Neural progenitor cell (in vitro differentiated cells): ENCODE measurements around the gene SCLT1. TPM values are rescaled to one million over a fixed set of nuclear protein-coding genes. Genes with fewer than 3 reads are reported as not detected.

Experiments used
- DNase-seq: peaks from one replicate; pipeline ENCODE4 v3.0.0-alpha.2; 2016; ENCODE audit warnings: low spot score
- H2AFZ ChIP-seq: fragments of 200-600 bp; sonication (generic); replicated peaks from 2 replicates; pipeline ENCODE4 v1.6.1; 2016; ENCODE audit warnings: antibody characterized with exemption
- H3F3A ChIP-seq: fragments of 200-600 bp; sonication (generic); 2 replicates; pipeline ENCODE4 v1.6.1; 2016; ENCODE audit warnings: antibody characterized with exemption, low read depth
- H3K27ac ChIP-seq: fragments of 200-600 bp; sonication (generic); 2 replicates; pipeline ENCODE4 v1.5.1; 2016; ENCODE audit warnings: mild to moderate bottlenecking
- H3K27me3 ChIP-seq: fragments of 200-600 bp; sonication (generic); 2 replicates; pipeline ENCODE4 v1.6.1; 2016; ENCODE audit warnings: mild to moderate bottlenecking, moderate library complexity
- H3K36me3 ChIP-seq: fragments of 200-600 bp; sonication (generic); 2 replicates; pipeline ENCODE4 v1.5.1; 2016
- H3K4me1 ChIP-seq: fragments of 200-600 bp; sonication (generic); 2 replicates; pipeline ENCODE4 v1.6.1; 2016; ENCODE audit warnings: mixed run types
- H3K4me2 ChIP-seq: fragments of 200-600 bp; sonication (generic); 2 replicates; pipeline ENCODE4 v1.6.1; 2016
- H3K4me3 ChIP-seq: fragments of 200-600 bp; sonication (generic); 2 replicates; pipeline ENCODE4 v1.5.1; 2016
- H3K79me2 ChIP-seq: fragments of 200-600 bp; sonication (generic); 2 replicates; pipeline ENCODE4 v1.6.1; 2016; ENCODE audit warnings: low read depth
- H3K9ac ChIP-seq: fragments of 200-600 bp; sonication (generic); 2 replicates; pipeline ENCODE4 v1.6.1; 2016
- H3K9me3 ChIP-seq: fragments of 200-600 bp; sonication (generic); 2 replicates; pipeline ENCODE4 v1.5.1; 2016; ENCODE audit warnings: low read depth
- H4K20me1 ChIP-seq: fragments of 200-600 bp; sonication (generic); 2 replicates; pipeline ENCODE4 v1.6.1; 2016; ENCODE audit warnings: low read depth
- H3K27ac Mint-ChIP-seq: 3 replicates; pipeline ENCODE4 v1.8.0; 2021; ENCODE audit warnings: mixed read lengths
- H3K27me3 Mint-ChIP-seq: 2 replicates; pipeline ENCODE4 v1.8.0; 2022; ENCODE audit warnings: low read depth, mild to moderate bottlenecking, inconsistent platforms, moderate library complexity, mixed read lengths; ENCODE audit not compliant: insufficient read depth
- H3K36me3 Mint-ChIP-seq: 3 replicates; pipeline ENCODE4 v1.8.0; 2021; ENCODE audit warnings: mixed read lengths
- H3K4me1 Mint-ChIP-seq: 3 replicates; pipeline ENCODE4 v1.8.0; 2021; ENCODE audit warnings: mixed read lengths
- H3K4me3 Mint-ChIP-seq: 3 replicates; pipeline ENCODE4 v1.8.0; 2021; ENCODE audit warnings: mild to moderate bottlenecking, moderate library complexity, mixed read lengths
- H3K9me3 Mint-ChIP-seq: 3 replicates; pipeline ENCODE4 v1.8.0; 2020; ENCODE audit warnings: mixed read lengths
- EZH2 ChIP-seq: fragments of 200-600 bp; sonication (generic); IDR thresholded peaks from 2 replicates; pipeline ENCODE4 v1.6.1; 2017; ENCODE audit warnings: antibody characterized with exemption, mild to moderate bottlenecking, moderate library complexity
- EZH2phosphoT487 ChIP-seq: fragments of 200-600 bp; sonication (generic); IDR thresholded peaks from 2 replicates; pipeline ENCODE4 v1.6.1; 2017; ENCODE audit warnings: antibody characterized with exemption
- total RNA-seq: library from RNA; depleted of rRNA; stranded (reverse); fragments of >200 nt; gene quantifications from 2 replicates; pipeline ENCODE4 v1.2.3, GENCODE V29; 2015; ENCODE audit warnings: low replicate concordance
- TF ChIP-seq, protein P1 (sequence below): fragments of 200-600 bp; sonication (generic); IDR thresholded peaks from 2 replicates; pipeline ENCODE4 v1.5.1; 2017; ENCODE audit warnings: antibody characterized with exemption, mild to moderate bottlenecking

Gene SCLT1
- total RNA-seq, 1 donor from 2014 or later = 30.0 TPM

DNA sequence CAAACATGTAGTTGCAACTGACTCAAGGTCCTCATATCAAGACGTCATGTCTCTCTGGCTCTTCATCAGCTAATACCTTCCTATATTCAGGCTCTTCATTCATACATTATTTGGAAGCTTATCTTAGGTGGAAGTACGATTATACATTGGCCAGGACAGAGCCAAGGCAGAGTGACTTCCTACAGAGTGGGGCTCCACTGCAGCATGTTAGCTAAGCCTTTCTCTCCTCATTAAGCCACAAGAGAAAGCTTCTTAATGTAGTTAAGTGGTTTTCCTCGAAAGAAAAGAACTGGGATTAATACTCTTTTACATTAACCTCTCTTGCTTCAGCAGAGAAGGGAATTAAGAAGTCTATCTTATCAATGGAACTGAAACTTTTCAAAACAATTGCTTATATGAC, 17.6 kb upstream of the SCLT1 start:
- Mint-ChIP-seq H3K36me3 (no peaks in the 10 kb centered on the region), H3K27me3 (no peaks in the 10 kb centered on the region), H3K4me3 (no peak overlapping the region), H3K4me1 (no peaks in the 10 kb centered on the region), H3K9me3 (no peaks in the 10 kb centered on the region), H3K27ac (no peak overlapping the region)
- Histone ChIP-seq H3K27ac (peak overlapping the region; percentile 56), H3K27me3 (no peaks in the 10 kb centered on the region), H2AFZ (no peak overlapping the region), H3K9me3 (no peaks in the 10 kb centered on the region), H3K4me1 (peaks cover 19% of the 10 kb centered on the region), H3K79me2 (no peaks in the 10 kb centered on the region), H3F3A (peaks cover 14% of the 10 kb centered on the region), H3K9ac (no peak overlapping the region), H3K4me3 (peak overlapping the region; percentile 7), H3K4me2 (peak overlapping the region; percentile 55), H3K36me3 (no peaks in the 10 kb centered on the region), H4K20me1 (no peaks in the 10 kb centered on the region)
- no peak for TF ChIP-seq EZH2phosphoT487
- peak; percentile 64 for DNase-seq

DNA sequence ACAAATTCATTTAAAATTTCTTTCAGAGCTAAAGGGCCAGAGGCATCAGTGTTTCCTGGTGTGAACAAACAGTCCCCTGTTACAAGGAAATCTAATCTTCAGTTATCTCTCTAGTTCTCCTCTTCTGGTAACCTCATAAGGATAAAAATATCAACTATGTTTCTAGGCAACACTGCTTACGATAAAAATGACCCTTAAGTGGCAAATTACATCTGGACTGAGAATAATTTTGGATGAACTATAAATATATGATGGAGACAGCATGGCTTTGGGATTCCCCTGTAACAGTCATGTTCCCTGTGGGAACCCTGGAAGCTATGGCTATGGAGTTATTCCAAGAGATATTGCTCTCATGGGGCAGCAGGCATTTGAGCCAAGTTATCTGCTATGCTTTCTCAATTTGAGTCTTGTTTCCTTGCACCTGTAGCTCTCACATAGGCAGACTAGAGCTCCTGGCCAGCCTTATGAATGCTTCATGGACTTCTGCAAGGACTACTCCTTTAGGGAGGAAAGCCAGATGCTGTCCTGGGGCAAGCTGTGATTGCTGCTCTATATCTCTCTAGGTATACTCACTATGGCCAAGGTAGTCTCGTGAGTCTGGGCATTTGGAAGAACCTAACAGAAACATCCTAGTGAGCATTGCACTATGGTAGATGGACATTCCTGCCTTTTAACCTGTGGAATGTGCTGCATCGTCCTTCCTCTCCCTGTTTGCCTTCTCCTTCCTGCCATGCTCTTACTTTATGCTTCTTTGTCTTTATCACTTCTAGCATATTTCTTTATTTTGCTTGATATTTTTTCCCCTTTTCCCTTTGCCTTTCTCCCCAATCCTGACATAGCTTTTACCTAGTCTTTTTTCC, 16.9 kb upstream of the SCLT1 start:
- Mint-ChIP-seq H3K4me3 (no peak overlapping the region), H3K4me1 (no peaks in the 10 kb centered on the region), H3K27me3 (no peaks in the 10 kb centered on the region), H3K36me3 (no peaks in the 10 kb centered on the region), H3K27ac (no peak overlapping the region), H3K9me3 (no peaks in the 10 kb centered on the region)
- no peak overlapping the region for H3K9ac ChIP-seq
- TF ChIP-seq EZH2 = no peak
- peaks cover 19% of the 10 kb centered on the region for H3K4me1 ChIP-seq
- H3K4me2 ChIP-seq = peak overlapping the region; percentile 55
- no peak overlapping the region for H2AFZ ChIP-seq
- H3K79me2 ChIP-seq = no peaks in the 10 kb centered on the region
- peak overlapping the region; percentile 7 for H3K4me3 ChIP-seq
- no peaks in the 10 kb centered on the region for H3K27me3 ChIP-seq
- H3F3A ChIP-seq = peaks cover 14% of the 10 kb centered on the region
- H4K20me1 ChIP-seq = no peaks in the 10 kb centered on the region
- DNase-seq = no peak
- H3K27ac ChIP-seq = peak overlapping the region; percentile 56
- no peaks in the 10 kb centered on the region for H3K36me3 ChIP-seq
- no peaks in the 10 kb centered on the region for H3K9me3 ChIP-seq

DNA sequence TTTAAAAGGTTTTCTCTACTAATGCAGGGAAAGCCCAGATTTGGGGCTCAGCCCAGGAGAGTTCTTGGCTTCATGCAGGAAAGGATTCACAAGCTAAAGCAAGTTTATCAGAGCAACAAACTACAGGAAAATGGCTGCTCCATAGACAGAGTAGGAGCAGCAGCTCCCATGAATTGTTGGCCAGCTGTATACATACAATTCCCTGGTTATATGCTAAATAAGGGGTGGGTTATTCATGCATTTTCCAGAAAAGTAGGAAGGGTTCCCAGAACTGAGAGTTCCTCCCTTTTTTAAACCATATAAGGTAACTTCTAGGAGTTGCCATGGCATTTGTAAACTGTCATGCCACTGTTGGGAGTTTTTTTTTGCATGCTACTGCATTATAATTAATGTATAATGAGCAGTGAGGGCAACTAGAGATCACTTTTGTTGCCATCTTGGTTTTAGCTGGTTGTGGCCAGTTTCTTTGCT, 5.2 kb upstream of the SCLT1 start:
- H3K36me3 ChIP-seq = no peaks in the 10 kb centered on the region
- no peaks in the 10 kb centered on the region for H3K9me3 ChIP-seq
- H2AFZ ChIP-seq = no peak overlapping the region
- H3K27me3 ChIP-seq = no peaks in the 10 kb centered on the region
- Mint-ChIP-seq H3K4me3 (no peak overlapping the region), H3K27me3 (no peaks in the 10 kb centered on the region), H3K27ac (no peak overlapping the region), H3K9me3 (no peaks in the 10 kb centered on the region), H3K4me1 (peaks cover 14% of the 10 kb centered on the region), H3K36me3 (no peaks in the 10 kb centered on the region)
- TF ChIP-seq EZH2phosphoT487 = no peak
- TF ChIP-seq, protein P1, sequence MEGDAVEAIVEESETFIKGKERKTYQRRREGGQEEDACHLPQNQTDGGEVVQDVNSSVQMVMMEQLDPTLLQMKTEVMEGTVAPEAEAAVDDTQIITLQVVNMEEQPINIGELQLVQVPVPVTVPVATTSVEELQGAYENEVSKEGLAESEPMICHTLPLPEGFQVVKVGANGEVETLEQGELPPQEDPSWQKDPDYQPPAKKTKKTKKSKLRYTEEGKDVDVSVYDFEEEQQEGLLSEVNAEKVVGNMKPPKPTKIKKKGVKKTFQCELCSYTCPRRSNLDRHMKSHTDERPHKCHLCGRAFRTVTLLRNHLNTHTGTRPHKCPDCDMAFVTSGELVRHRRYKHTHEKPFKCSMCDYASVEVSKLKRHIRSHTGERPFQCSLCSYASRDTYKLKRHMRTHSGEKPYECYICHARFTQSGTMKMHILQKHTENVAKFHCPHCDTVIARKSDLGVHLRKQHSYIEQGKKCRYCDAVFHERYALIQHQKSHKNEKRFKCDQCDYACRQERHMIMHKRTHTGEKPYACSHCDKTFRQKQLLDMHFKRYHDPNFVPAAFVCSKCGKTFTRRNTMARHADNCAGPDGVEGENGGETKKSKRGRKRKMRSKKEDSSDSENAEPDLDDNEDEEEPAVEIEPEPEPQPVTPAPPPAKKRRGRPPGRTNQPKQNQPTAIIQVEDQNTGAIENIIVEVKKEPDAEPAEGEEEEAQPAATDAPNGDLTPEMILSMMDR = no peak
- TF ChIP-seq EZH2 = no peak
- peaks cover 5% of the 10 kb centered on the region for H3F3A ChIP-seq
- no peaks in the 10 kb centered on the region for H4K20me1 ChIP-seq
- no peak for DNase-seq
- no peak overlapping the region for H3K9ac ChIP-seq
- no peaks in the 10 kb centered on the region for H3K79me2 ChIP-seq
- H3K27ac ChIP-seq = no peak overlapping the region
- no peak overlapping the region for H3K4me3 ChIP-seq
- H3K4me1 ChIP-seq = no peaks in the 10 kb centered on the region
- no peak overlapping the region for H3K4me2 ChIP-seq

DNA sequence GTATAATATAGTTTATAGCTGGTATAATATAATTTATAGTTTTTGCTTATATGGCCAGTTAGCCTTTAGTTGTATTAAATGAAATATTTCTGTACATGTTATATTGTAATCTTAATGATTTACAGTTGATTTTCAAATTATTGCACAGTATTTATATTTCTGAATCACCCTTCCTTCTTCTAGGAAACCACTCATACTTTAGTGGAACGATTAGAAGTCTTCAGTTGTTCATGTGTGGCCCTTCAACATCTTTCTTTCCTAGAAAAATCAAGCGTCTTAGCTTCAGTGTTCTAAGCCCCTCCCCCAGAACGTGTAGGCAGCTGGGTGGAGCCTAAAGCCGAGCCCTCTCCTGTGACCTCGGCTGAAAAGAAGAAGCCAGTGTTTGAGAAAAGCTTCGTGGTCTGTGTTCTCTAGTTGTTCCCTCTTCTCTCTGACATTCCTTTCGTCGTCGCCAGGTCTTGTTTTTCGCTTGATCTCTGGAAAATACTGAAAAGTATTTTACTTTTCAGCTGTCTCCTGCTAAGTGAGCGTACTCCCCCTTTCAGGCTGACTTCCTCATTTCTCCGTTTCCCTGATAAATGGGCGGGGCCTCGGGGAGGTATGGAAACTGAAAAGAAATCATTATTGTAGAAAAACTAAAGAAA, 2.6 kb upstream of the SCLT1 start, which contains the start of gene C4orf33:
TSS of gene C4orf33 (plus strand) at position 342 of the 644 bp plus-strand sequence. CDS start 6,459 bp downstream, outside the sequence.
- no peaks in the 10 kb centered on the region for H3K9me3 ChIP-seq
- peak within 1 kb of the TSS; percentile 23 for H3K27ac Mint-ChIP-seq
- no peaks in the 10 kb centered on the region for H3K9me3 Mint-ChIP-seq
- H3K4me1 Mint-ChIP-seq = peaks cover 15% of the 10 kb centered on the region
- peak; percentile 90 for DNase-seq
- H2AFZ ChIP-seq = peak within 1 kb of the TSS; percentile 86
- H3K27me3 Mint-ChIP-seq = no peaks in the 10 kb centered on the region
- peaks cover 19% of the 10 kb centered on the region for H3K79me2 ChIP-seq
- H3K4me3 Mint-ChIP-seq = peak within 1 kb of the TSS; percentile 92
- H3F3A ChIP-seq = peaks cover 14% of the 10 kb centered on the region
- H3K4me2 ChIP-seq = peak within 1 kb of the TSS; percentile 68
- no peak within 1 kb of the TSS for H3K27ac ChIP-seq
- no peaks in the 10 kb centered on the region for H3K36me3 Mint-ChIP-seq
- no peaks in the 10 kb centered on the region for H3K27me3 ChIP-seq
- no peak within 1 kb of the TSS for H3K9ac ChIP-seq
- peak within 1 kb of the TSS; percentile 57 for H3K4me3 ChIP-seq
- no peaks in the 10 kb centered on the region for H3K36me3 ChIP-seq
- TF ChIP-seq EZH2 (no peak), EZH2phosphoT487 (no peak)
- TF ChIP-seq, protein P1 = no peak
- H3K4me1 ChIP-seq = peaks cover 16% of the 10 kb centered on the region
- H4K20me1 ChIP-seq = no peaks in the 10 kb centered on the region
